A673 (cell line): ENCODE measurements around the gene ATP8A1. TPM values are rescaled to one million over a fixed set of nuclear protein-coding genes. Genes with fewer than 3 reads are reported as not detected.

Experiments
- BruUV-seq: library from RNA; stranded (reverse); fragments of 400-500 nt; replicated peaks from 2 replicates; lab custom pipeline; 2021; lab: Mats Ljungman, UMichigan
- CTCF ChIA-PET: fragments of 300-600 bp; sonication (Branson Sonifier 250); formaldehyde crosslinking; loops from one replicate; lab custom pipeline; 2022; ENCODE audit warnings: antibody characterized with exemption; lab: Charles Lee
- POLR2A ChIA-PET: fragments of 300-600 bp; sonication (Branson Sonifier 250); formaldehyde crosslinking; loops from one replicate; lab custom pipeline; 2022; ENCODE audit warnings: antibody characterized with exemption; ENCODE audit not compliant: low non-redundant PET; lab: Charles Lee
- DNase-seq: peaks from one replicate; pipeline ENCODE4 v3.0.0-alpha.2; 2015; ENCODE audit warnings: low spot score
- H3K27ac ChIP-seq: fragments of 200-600 bp; sonication (generic); 2 replicates; pipeline ENCODE4 v1.5.1; 2016; ENCODE audit warnings: mixed run types, low read depth, mild to moderate bottlenecking, mixed read lengths, antibody characterized with exemption, low read length; ENCODE audit not compliant: poor library complexity, severe bottlenecking
- H3K27me3 ChIP-seq: fragments of 200-600 bp; sonication (generic); replicated peaks from 2 replicates; pipeline ENCODE4 v1.6.1; 2017; ENCODE audit warnings: mixed run types, low read depth, mild to moderate bottlenecking, mixed read lengths, antibody characterized with exemption, low read length; ENCODE audit not compliant: insufficient read depth, poor library complexity
- H3K36me3 ChIP-seq: fragments of 200-600 bp; sonication (generic); 2 replicates; pipeline ENCODE4 v1.6.1; 2016; ENCODE audit warnings: mixed run types, mild to moderate bottlenecking, mixed read lengths, antibody characterized with exemption, low read length; ENCODE audit not compliant: insufficient read depth, poor library complexity, severe bottlenecking
- H3K4me1 ChIP-seq: fragments of 200-600 bp; sonication (generic); 2 replicates; pipeline ENCODE4 v1.6.1; 2017; ENCODE audit warnings: mixed run types, mild to moderate bottlenecking, mixed read lengths, antibody characterized with exemption, low read length; ENCODE audit not compliant: insufficient read depth, poor library complexity, severe bottlenecking
- H3K4me3 ChIP-seq: fragments of 200-600 bp; sonication (generic); 2 replicates; pipeline ENCODE4 v1.5.1; 2016; ENCODE audit warnings: low read depth, mixed run types, mild to moderate bottlenecking, mixed read lengths, low read length; ENCODE audit not compliant: poor library complexity, severe bottlenecking
- H3K9me3 ChIP-seq: fragments of 200-600 bp; sonication (generic); 2 replicates; pipeline ENCODE4 v1.6.1; 2016; ENCODE audit warnings: mixed run types, low read depth, mild to moderate bottlenecking, mixed read lengths, antibody characterized with exemption, low read length; ENCODE audit not compliant: poor library complexity, severe bottlenecking
- CTCF ChIP-seq: fragments of 300-800, 200-600 bp; sonication (generic); conservative IDR thresholded peaks from 2 replicates; pipeline ENCODE4 v1.5.1; 2017; ENCODE audit warnings: low read depth, mild to moderate bottlenecking, antibody characterized with exemption, low read length, moderate library complexity, mixed read lengths
- EZH2 ChIP-seq: fragments of 200-600 bp; sonication (generic); IDR thresholded peaks from 2 replicates; pipeline ENCODE4 v1.6.1; 2017; ENCODE audit warnings: borderline replicate concordance, low read depth, mild to moderate bottlenecking, mixed read lengths, antibody characterized with exemption, low read length; ENCODE audit not compliant: poor library complexity, severe bottlenecking
- intact Hi-C: fragments of 100-400 bp; cut with micrococcal nuclease; formaldehyde crosslinking; loops from one replicate; pipeline ENCODE4 v1.10.0; 2022; ENCODE audit not compliant: unreplicated experiment
- total RNA-seq: library from RNA; stranded (reverse); gene quantifications from 2 replicates; pipeline ENCODE4 v1.2.3, GENCODE V29; 2021

ATP8A1 gene
- total RNA-seq, 1 experiment from 2014 or later: 0.28 TPM

GRCh38 chr4:42483426-42484379 lies 173.2 kb downstream of the ATP8A1 start:
- no peak for DNase-seq
- Histone ChIP-seq H3K36me3 (no peaks in the 10 kb centered on the region), H3K27me3 (peaks cover 14% of the 10 kb centered on the region), H3K9me3 (no peaks in the 10 kb centered on the region), H3K4me3 (no peak overlapping the region), H3K27ac (no peak overlapping the region), H3K4me1 (no peaks in the 10 kb centered on the region)
- ChIA-PET POLR2A (no interaction called here), CTCF (no interaction called here)
- no peak for TF ChIP-seq CTCF
- no peak for TF ChIP-seq EZH2
- intact Hi-C loops: no loop called here
- no TSS peak for BruUV-seq

- no TSS peak for BruUV-seq
- Histone ChIP-seq H3K9me3 (no peaks in the 10 kb centered on the region), H3K4me3 (no peak overlapping the region), H3K36me3 (no peaks in the 10 kb centered on the region), H3K27ac (no peak overlapping the region), H3K27me3 (peaks cover 13% of the 10 kb centered on the region), H3K4me1 (no peaks in the 10 kb centered on the region)
- no peak for DNase-seq
- intact Hi-C loops: no loop called here
- ChIA-PET CTCF (no interaction called here), POLR2A (no interaction called here)
- no peak for TF ChIP-seq CTCF
- TF ChIP-seq EZH2: no peak
These were observed 174.2 kb downstream of the ATP8A1 start for GRCh38 chr4:42482516-42483327.

GRCh38 chr4:42480717-42481116 lies 176.2 kb downstream of the ATP8A1 start:
- POLR2A ChIA-PET: no interaction called here
- H3K4me1 ChIP-seq: no peaks in the 10 kb centered on the region
- no peak overlapping the region for H3K27ac ChIP-seq
- H3K9me3 ChIP-seq: no peaks in the 10 kb centered on the region
- no peak for DNase-seq
- H3K27me3 ChIP-seq: peaks cover 6% of the 10 kb centered on the region
- intact Hi-C loops: no loop called here
- TF ChIP-seq CTCF: no peak
- TF ChIP-seq EZH2: no peak
- BruUV-seq: no TSS peak
- no peaks in the 10 kb centered on the region for H3K36me3 ChIP-seq
- CTCF ChIA-PET: no interaction called here
- no peak overlapping the region for H3K4me3 ChIP-seq
